HFFc6 (cell line): Measurements from ENCODE around the gene CNOT9. TPM values are rescaled to one million over a fixed set of nuclear protein-coding genes. Genes with fewer than 3 reads are reported as not detected.

Experiments used
- DNase-seq: peaks from one replicate; pipeline ENCODE4 v3.0.0-alpha.2; 2018
- H3K27ac Mint-ChIP-seq: 2 replicates; pipeline ENCODE4 v1.8.0; 2020; ENCODE audit warnings: mild to moderate bottlenecking, mixed read lengths
- H3K27me3 Mint-ChIP-seq: 2 replicates; pipeline ENCODE4 v1.8.0; 2021; ENCODE audit warnings: mild to moderate bottlenecking, moderate library complexity, mixed read lengths; ENCODE audit not compliant: insufficient read depth
- H3K36me3 Mint-ChIP-seq: 2 replicates; pipeline ENCODE4 v1.8.0; 2021; ENCODE audit warnings: low read depth, mixed read lengths
- H3K4me1 Mint-ChIP-seq: 2 replicates; pipeline ENCODE4 v1.8.0; 2020; ENCODE audit warnings: low read depth, mixed read lengths
- H3K4me3 Mint-ChIP-seq: 2 replicates; pipeline ENCODE4 v1.8.0; 2020; ENCODE audit warnings: mild to moderate bottlenecking, moderate library complexity, mixed read lengths
- H3K9me3 Mint-ChIP-seq: 2 replicates; pipeline ENCODE4 v1.8.0; 2020; ENCODE audit warnings: mild to moderate bottlenecking, mixed read lengths
- CTCF ChIP-seq: fragments of 200-600 bp; sonication (generic); IDR thresholded peaks from 2 replicates; pipeline ENCODE4 v1.5.0; 2021; ENCODE audit warnings: antibody characterized with exemption, mild to moderate bottlenecking
- total RNA-seq, 6 experiments: library from RNA; stranded (reverse); fragmentation: NEBNext Ultra II Directional; extraction: Animal tissue kit (Norgen Biotek cat#: 25700); gene quantifications; 2 replicates in 1 of 6; 3 replicates in 5 of 6; pipeline ENCODE4 v1.2.3, GENCODE V29; 2021

CNOT9 gene
- total RNA-seq, 6 experiments from 2014 or later: 36.9 to 57.5 (median 49.3) TPM

- no peaks in the 10 kb centered on the region for H3K9me3 Mint-ChIP-seq
- H3K36me3 Mint-ChIP-seq: no peaks in the 10 kb centered on the region
- H3K4me3 Mint-ChIP-seq: no peak overlapping the region
- no peak for TF ChIP-seq CTCF
- H3K27me3 Mint-ChIP-seq: no peaks in the 10 kb centered on the region; the same call in 1 of the 2 replicates
- DNase-seq: no peak
- peaks cover 12% of the 10 kb centered on the region; the same call in 1 of the 2 replicates for H3K4me1 Mint-ChIP-seq
- no peak overlapping the region for H3K27ac Mint-ChIP-seq
Observed at GRCh38 chr2:218623366-218623705, 54.7 kb downstream of the CNOT9 start.

- H3K27me3 Mint-ChIP-seq: peaks cover 2% of the 10 kb centered on the region
- H3K4me1 Mint-ChIP-seq: peaks cover 12% of the 10 kb centered on the region; the same call in 1 of the 2 replicates
- TF ChIP-seq CTCF: no peak
- H3K4me3 Mint-ChIP-seq: no peak overlapping the region
- H3K36me3 Mint-ChIP-seq: no peaks in the 10 kb centered on the region
- no peak overlapping the region for H3K27ac Mint-ChIP-seq
- no peak for DNase-seq
- no peaks in the 10 kb centered on the region for H3K9me3 Mint-ChIP-seq
Observed at GRCh38 chr2:218626369-218626768, 57.7 kb downstream of the CNOT9 start.

GRCh38 chr2:218627939-218628338 lies 59.3 kb downstream of the CNOT9 start:
- TF ChIP-seq CTCF: no peak
- no peaks in the 10 kb centered on the region; the same call in 1 of the 2 replicates for H3K36me3 Mint-ChIP-seq
- H3K4me3 Mint-ChIP-seq: no peak overlapping the region
- DNase-seq: no peak
- peaks cover 10% of the 10 kb centered on the region for H3K4me1 Mint-ChIP-seq
- no peaks in the 10 kb centered on the region for H3K9me3 Mint-ChIP-seq
- no peak overlapping the region for H3K27ac Mint-ChIP-seq
- H3K27me3 Mint-ChIP-seq: peaks cover 2% of the 10 kb centered on the region

- no peaks in the 10 kb centered on the region for H3K9me3 Mint-ChIP-seq
- peaks cover 2% of the 10 kb centered on the region for H3K27me3 Mint-ChIP-seq
- H3K4me3 Mint-ChIP-seq: no peak overlapping the region
- H3K27ac Mint-ChIP-seq: no peak overlapping the region
- H3K4me1 Mint-ChIP-seq: peaks cover 6% of the 10 kb centered on the region
- TF ChIP-seq CTCF: no peak
- no peak for DNase-seq
- H3K36me3 Mint-ChIP-seq: peaks cover 12% of the 10 kb centered on the region
Observed at GRCh38 chr2:218631837-218632236, 63.2 kb downstream of the CNOT9 start.

GRCh38 chr2:218635719-218636118 lies 67.1 kb downstream of the CNOT9 start:
- Mint-ChIP-seq H3K4me1 (peaks cover 6% of the 10 kb centered on the region), H3K9me3 (no peaks in the 10 kb centered on the region), H3K27ac (no peak overlapping the region), H3K36me3 (peaks cover 18% of the 10 kb centered on the region), H3K27me3 (no peaks in the 10 kb centered on the region), H3K4me3 (no peak overlapping the region)
- no peak for TF ChIP-seq CTCF
- no peak for DNase-seq

- H3K4me3 Mint-ChIP-seq: no peak overlapping the region
- H3K27ac Mint-ChIP-seq: no peak overlapping the region
- TF ChIP-seq CTCF: no peak
- H3K9me3 Mint-ChIP-seq: no peaks in the 10 kb centered on the region
- no peak for DNase-seq
- H3K36me3 Mint-ChIP-seq: peaks cover 18% of the 10 kb centered on the region
- H3K4me1 Mint-ChIP-seq: no peaks in the 10 kb centered on the region
- no peaks in the 10 kb centered on the region for H3K27me3 Mint-ChIP-seq
Observed at GRCh38 chr2:218638372-218638771, 69.7 kb downstream of the CNOT9 start.
